Measurements from ENCODE around the gene FBP1. TPM values are rescaled to one million over a fixed set of nuclear protein-coding genes. Genes with fewer than 3 reads are reported as not detected.

FBP1 gene
- total and polyA plus RNA-seq, 8 donors: 19.5 to 39.2 (median 24.1) TPM

DNA sequence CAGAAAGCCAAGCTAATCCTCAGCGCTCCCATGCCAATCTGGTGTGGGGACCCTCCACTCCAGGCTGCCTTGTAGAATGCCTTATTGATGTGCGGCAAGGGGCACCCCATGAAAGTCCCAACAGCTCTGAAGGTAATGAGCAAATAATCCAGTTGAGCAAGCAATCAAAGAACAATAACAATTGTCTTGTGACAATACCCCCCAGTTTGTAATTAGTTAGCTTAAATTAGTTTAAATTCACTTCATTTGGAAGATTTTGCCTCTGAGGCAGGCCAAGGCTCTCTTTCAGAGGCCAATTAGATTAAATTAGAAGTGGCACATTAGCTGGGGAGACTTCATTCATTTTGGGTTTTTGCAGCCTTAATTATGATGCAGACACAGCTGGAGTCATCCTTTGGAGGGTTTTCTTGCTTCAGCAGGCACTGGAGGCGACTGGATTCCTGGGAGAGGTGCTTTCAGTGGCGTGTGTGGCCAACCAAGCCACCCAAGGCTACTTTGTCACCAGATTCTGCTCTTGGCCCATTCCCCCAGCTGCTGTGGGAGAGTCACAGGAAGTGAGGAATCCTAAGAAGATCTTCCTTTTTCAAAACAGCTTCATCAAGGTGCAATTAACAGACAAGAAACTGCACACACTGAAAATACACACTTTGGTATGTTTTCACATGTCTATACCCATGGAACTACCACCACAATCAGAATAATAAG is 17.9 kb upstream of the FBP1 start:
- TF ChIP-seq, protein P1, sequence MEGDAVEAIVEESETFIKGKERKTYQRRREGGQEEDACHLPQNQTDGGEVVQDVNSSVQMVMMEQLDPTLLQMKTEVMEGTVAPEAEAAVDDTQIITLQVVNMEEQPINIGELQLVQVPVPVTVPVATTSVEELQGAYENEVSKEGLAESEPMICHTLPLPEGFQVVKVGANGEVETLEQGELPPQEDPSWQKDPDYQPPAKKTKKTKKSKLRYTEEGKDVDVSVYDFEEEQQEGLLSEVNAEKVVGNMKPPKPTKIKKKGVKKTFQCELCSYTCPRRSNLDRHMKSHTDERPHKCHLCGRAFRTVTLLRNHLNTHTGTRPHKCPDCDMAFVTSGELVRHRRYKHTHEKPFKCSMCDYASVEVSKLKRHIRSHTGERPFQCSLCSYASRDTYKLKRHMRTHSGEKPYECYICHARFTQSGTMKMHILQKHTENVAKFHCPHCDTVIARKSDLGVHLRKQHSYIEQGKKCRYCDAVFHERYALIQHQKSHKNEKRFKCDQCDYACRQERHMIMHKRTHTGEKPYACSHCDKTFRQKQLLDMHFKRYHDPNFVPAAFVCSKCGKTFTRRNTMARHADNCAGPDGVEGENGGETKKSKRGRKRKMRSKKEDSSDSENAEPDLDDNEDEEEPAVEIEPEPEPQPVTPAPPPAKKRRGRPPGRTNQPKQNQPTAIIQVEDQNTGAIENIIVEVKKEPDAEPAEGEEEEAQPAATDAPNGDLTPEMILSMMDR (IDR thresholded peaks at IDR 0.05): no peak
- DNase-seq (no peak), ATAC-seq (no peak), FAIRE-seq (no peak)
- H3K27me3 ChIP-seq: no peaks in the 10 kb centered on the region
- H3K36me3 ChIP-seq: no peaks in the 10 kb centered on the region
- no peak overlapping the region for H3K27ac ChIP-seq
- H3K9me3 ChIP-seq: no peaks in the 10 kb centered on the region
- no peak overlapping the region for H3K4me3 ChIP-seq
- intact Hi-C loops (cut with DNase I): no loop called here
- WGBS, 2 donors: 91% methylated on average over 4 of the region's 4 CpGs
- H3K4me1 ChIP-seq: no peaks in the 10 kb centered on the region

DNA sequence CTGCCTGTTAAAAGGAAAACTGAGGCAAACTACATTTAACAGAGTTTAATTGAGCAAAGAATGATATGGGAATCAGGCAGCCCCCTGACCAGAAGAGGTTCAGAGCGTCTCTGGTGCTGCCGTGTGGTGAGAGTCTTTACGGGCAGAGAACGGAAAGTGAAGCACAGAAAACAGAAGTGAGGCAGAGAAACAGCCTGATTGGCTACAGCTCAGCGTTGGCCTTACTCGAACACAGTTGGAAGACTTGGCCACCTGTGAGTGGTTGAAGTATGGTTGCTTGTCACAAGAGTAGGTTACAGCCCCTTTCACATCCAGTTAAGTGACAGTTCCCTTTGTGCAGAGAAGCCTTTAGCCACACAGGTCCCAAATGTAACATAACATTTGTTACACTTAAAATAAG is 16.9 kb upstream of the FBP1 start:
- DNase-seq (no peak), ATAC-seq (peak in 2 of 4 donors; percentile 66 to 73), FAIRE-seq (no peak)
- H3K9me3 ChIP-seq: no peaks in the 10 kb centered on the region
- TF ChIP-seq, protein P1 (IDR thresholded peaks at IDR 0.05): no peak
- no peak overlapping the region for H3K4me3 ChIP-seq
- no peaks in the 10 kb centered on the region for H3K4me1 ChIP-seq
- intact Hi-C loops (cut with DNase I): no loop called here
- no peaks in the 10 kb centered on the region for H3K27me3 ChIP-seq
- H3K27ac ChIP-seq: peak overlapping the region in 1 of 4 donors; percentile 11
- H3K36me3 ChIP-seq: no peaks in the 10 kb centered on the region
- 70 to 78% methylated on average over 6 of the region's 6 CpGs for WGBS, 2 donors

DNA sequence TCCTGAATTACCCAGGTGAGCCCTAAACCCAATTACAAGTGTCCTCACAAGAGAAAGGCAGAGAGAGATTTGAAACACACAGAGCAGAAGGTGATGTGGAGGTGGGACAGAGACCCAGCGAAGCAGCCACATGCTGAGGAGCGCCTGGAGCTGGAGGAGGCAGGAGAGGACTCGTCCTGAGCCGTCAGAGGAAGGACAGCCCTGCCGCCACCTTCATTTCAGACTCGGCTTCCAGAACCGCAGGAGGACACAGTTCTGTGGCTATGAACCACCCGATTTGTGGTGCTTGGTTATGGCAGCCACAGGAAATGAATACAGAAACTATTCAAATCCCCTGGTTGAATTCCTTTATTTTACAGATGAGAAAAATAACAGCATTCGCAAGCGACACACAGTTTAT is 16.4 kb upstream of the FBP1 start:
- intact Hi-C loops (cut with DNase I): no loop called here
- 79 to 91% methylated on average over 10 of the region's 10 CpGs for WGBS, 2 donors
- no peaks in the 10 kb centered on the region for H3K27me3 ChIP-seq
- H3K27ac ChIP-seq: peak overlapping the region in 1 of 4 donors; percentile 11
- H3K9me3 ChIP-seq: no peaks in the 10 kb centered on the region
- TF ChIP-seq, protein P1 (IDR thresholded peaks at IDR 0.05): no peak
- no peak for DNase-seq
- no peak for FAIRE-seq
- no peak for ATAC-seq
- H3K4me3 ChIP-seq: no peak overlapping the region
- H3K4me1 ChIP-seq: no peaks in the 10 kb centered on the region
- H3K36me3 ChIP-seq: no peaks in the 10 kb centered on the region

DNA sequence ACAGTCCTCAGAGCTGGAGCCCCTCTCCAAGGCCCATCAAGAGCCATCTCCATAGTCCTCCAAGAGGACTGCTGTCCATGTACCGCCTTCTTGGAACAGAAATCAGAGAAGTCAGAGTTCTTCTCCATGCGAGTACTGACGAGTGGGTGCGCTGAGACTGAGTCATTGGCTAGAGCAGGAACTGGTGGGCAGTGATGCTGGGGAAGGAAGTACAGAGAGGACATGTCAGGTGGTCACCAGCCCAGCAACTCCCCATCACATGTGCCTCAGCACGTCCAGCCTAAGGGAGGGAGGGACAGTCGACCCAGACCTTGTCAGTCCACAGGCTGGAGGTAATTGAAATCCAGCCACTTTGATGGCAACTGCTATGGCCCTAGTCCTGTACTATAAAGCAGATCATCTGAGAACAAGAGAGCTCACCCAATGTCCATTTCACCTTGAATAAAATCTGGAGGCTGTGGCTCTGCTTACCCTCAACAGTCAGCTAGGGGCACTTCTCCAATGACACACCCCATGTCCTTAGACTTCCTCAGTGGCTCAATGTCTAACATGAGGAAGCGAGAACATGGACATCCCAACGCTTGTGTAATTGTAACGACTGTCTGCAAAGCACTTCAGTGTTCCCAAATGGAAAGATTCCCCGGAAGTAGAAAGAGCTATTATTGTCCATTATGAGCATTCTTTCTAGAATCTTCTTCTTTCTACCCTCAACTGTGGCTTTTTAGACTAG is 15.0 kb upstream of the FBP1 start:
- DNase-seq: no peak
- H3K27ac ChIP-seq: no peak overlapping the region
- 78 to 88% methylated on average over 10 of the region's 10 CpGs for WGBS, 2 donors
- no peaks in the 10 kb centered on the region for H3K27me3 ChIP-seq
- H3K36me3 ChIP-seq: no peaks in the 10 kb centered on the region
- TF ChIP-seq, protein P1 (IDR thresholded peaks at IDR 0.05): no peak
- H3K4me1 ChIP-seq: no peaks in the 10 kb centered on the region
- H3K4me3 ChIP-seq: no peak overlapping the region
- intact Hi-C loops (cut with DNase I): no loop called here
- H3K9me3 ChIP-seq: no peaks in the 10 kb centered on the region
- ATAC-seq: peak in 2 of 4 donors; percentile 57 to 63
- no peak for FAIRE-seq

DNA sequence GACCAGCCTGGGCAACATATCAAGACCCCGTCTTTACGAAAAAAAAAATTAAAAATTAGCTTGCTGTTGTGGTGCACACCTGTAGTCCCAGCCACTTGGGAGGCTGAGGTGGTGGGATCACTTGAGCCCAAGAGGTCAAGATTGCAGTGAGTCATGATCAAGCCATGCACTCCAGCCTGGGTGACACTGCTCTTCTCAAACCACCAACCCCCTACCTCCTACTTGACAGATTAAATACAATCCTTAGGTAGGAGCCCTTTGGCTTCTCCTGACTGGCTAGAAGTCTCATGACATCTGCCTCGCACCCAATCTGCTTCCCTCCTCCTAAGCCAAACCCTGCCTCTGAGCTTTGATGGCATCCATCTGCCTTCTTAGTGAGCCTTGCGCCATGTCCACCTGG is 11.6 kb upstream of the FBP1 start:
- WGBS, 2 donors: 94 to 95% methylated on average over 4 of the region's 4 CpGs
- no peaks in the 10 kb centered on the region for H3K9me3 ChIP-seq
- H3K4me3 ChIP-seq: no peak overlapping the region
- H3K27ac ChIP-seq: no peak overlapping the region
- no peaks in the 10 kb centered on the region for H3K27me3 ChIP-seq
- H3K36me3 ChIP-seq: no peaks in the 10 kb centered on the region
- intact Hi-C loops (cut with DNase I): no loop called here
- ATAC-seq (no peak), FAIRE-seq (no peak), DNase-seq (no peak)
- H3K4me1 ChIP-seq: no peaks in the 10 kb centered on the region
- TF ChIP-seq, protein P1 (IDR thresholded peaks at IDR 0.05): no peak

Measured in pancreas (tissue), 10 donors.